MM.1S (cell line): ENCODE data around the gene MYBPC1.

Experiments used
- DNase-seq: peaks from one replicate; pipeline ENCODE4 v3.0.0-alpha.2; 2015
- H2AFZ ChIP-seq: fragments of 300-600 bp; sonication (generic); 2 replicates; pipeline ENCODE4 v1.6.0; 2016; ENCODE audit warnings: antibody characterized with exemption, low read length
- H3F3A ChIP-seq: fragments of 300-600 bp; sonication (generic); 2 replicates; pipeline ENCODE4 v1.6.1; 2016; ENCODE audit warnings: mild to moderate bottlenecking, antibody characterized with exemption, low read length, moderate library complexity, mixed read lengths; ENCODE audit not compliant: insufficient read depth
- H3K27ac ChIP-seq: fragments of 300-600 bp; sonication (generic); 2 replicates; pipeline ENCODE4 v1.5.1; 2016; ENCODE audit warnings: mild to moderate bottlenecking, low read length
- H3K27me3 ChIP-seq: fragments of 300-600 bp; sonication (generic); replicated peaks from 2 replicates; pipeline ENCODE4 v1.6.0; 2016; ENCODE audit warnings: low read length; ENCODE audit not compliant: insufficient read depth
- H3K36me3 ChIP-seq: fragments of 300-600 bp; sonication (generic); replicated peaks from 2 replicates; pipeline ENCODE4 v1.6.1; 2016; ENCODE audit warnings: mild to moderate bottlenecking, low read length, mixed read lengths; ENCODE audit not compliant: insufficient read depth
- H3K4me1 ChIP-seq: fragments of 300-600 bp; sonication (generic); 2 replicates; pipeline ENCODE4 v1.6.1; 2016; ENCODE audit warnings: low read length, mixed read lengths
- H3K4me2 ChIP-seq: fragments of 300-600 bp; sonication (generic); 2 replicates; pipeline ENCODE4 v1.6.0; 2016; ENCODE audit warnings: low read depth, low read length
- H3K4me3 ChIP-seq: fragments of 300-600 bp; sonication (generic); 2 replicates; pipeline ENCODE4 v1.5.1; 2016; ENCODE audit warnings: low read length, mixed read lengths
- H3K79me2 ChIP-seq: fragments of 300-600 bp; sonication (generic); 2 replicates; pipeline ENCODE4 v1.6.1; 2016; ENCODE audit warnings: mixed run types, low read length, mixed read lengths
- H3K9ac ChIP-seq: fragments of 300-600 bp; sonication (generic); 2 replicates; pipeline ENCODE4 v1.6.1; 2016; ENCODE audit warnings: low read length, mixed read lengths
- H3K9me2 ChIP-seq: fragments of 300-600 bp; sonication (generic); replicated peaks from 2 replicates; pipeline ENCODE4 v1.6.1; 2016; ENCODE audit warnings: mild to moderate bottlenecking, low read length, mixed read lengths; ENCODE audit not compliant: insufficient read depth
- H3K9me3 ChIP-seq: fragments of 300-600 bp; sonication (generic); replicated peaks from 2 replicates; pipeline ENCODE4 v1.6.1; 2016; ENCODE audit warnings: mild to moderate bottlenecking, low read length, mixed read lengths; ENCODE audit not compliant: insufficient read depth
- H4K20me1 ChIP-seq: fragments of 300-600 bp; sonication (generic); 2 replicates; pipeline ENCODE4 v1.6.1; 2016; ENCODE audit warnings: mild to moderate bottlenecking, low read length, moderate library complexity, mixed read lengths; ENCODE audit not compliant: insufficient read depth
- CTCF ChIP-seq: fragments of 300-600 bp; sonication (generic); IDR thresholded peaks from 2 replicates; pipeline ENCODE4 v1.5.1; 2016; ENCODE audit warnings: antibody characterized with exemption, low read length, mixed read lengths
- EZH2 ChIP-seq: fragments of 300-600 bp; sonication (generic); optimal IDR thresholded peaks from 2 replicates; pipeline ENCODE3; 2017; ENCODE audit warnings: low read depth, mild to moderate bottlenecking, antibody characterized with exemption, low read length, mixed read lengths
- EZH2phosphoT487 ChIP-seq: fragments of 300-600 bp; sonication (generic); IDR thresholded peaks from 2 replicates; pipeline ENCODE4 v1.6.1; 2018; ENCODE audit warnings: antibody characterized with exemption, low read length

MYBPC1 gene

GRCh38 chr12:101690544-101691098 is 95.8 kb downstream of the MYBPC1 start:
- H3K36me3 ChIP-seq, result no peaks in the 10 kb centered on the region
- DNase-seq, result no peak
- no peak overlapping the region for H3K4me2 ChIP-seq
- H3K27me3 ChIP-seq, result no peaks in the 10 kb centered on the region
- TF ChIP-seq EZH2phosphoT487 (no peak), CTCF (no peak), EZH2 (no peak)
- no peaks in the 10 kb centered on the region for H3K79me2 ChIP-seq
- no peaks in the 10 kb centered on the region for H3K4me1 ChIP-seq
- H3K27ac ChIP-seq, result no peak overlapping the region
- no peak overlapping the region for H3K9ac ChIP-seq
- H4K20me1 ChIP-seq, result no peaks in the 10 kb centered on the region
- H2AFZ ChIP-seq, result no peak overlapping the region
- H3K4me3 ChIP-seq, result no peak overlapping the region
- H3K9me2 ChIP-seq, result no peaks in the 10 kb centered on the region
- H3K9me3 ChIP-seq, result no peaks in the 10 kb centered on the region
- H3F3A ChIP-seq, result no peaks in the 10 kb centered on the region

GRCh38 chr12:101691503-101692096 is 96.8 kb downstream of the MYBPC1 start:
- no peak overlapping the region for H3K4me3 ChIP-seq
- no peak overlapping the region for H2AFZ ChIP-seq
- no peak overlapping the region for H3K4me2 ChIP-seq
- H3F3A ChIP-seq, result peaks cover 3% of the 10 kb centered on the region
- H3K27me3 ChIP-seq, result no peaks in the 10 kb centered on the region
- no peaks in the 10 kb centered on the region for H3K79me2 ChIP-seq
- no peak for DNase-seq
- H3K4me1 ChIP-seq, result peaks cover 5% of the 10 kb centered on the region
- no peaks in the 10 kb centered on the region for H3K9me3 ChIP-seq
- H3K9me2 ChIP-seq, result no peaks in the 10 kb centered on the region
- H3K9ac ChIP-seq, result no peak overlapping the region
- no peak overlapping the region for H3K27ac ChIP-seq
- no peaks in the 10 kb centered on the region for H4K20me1 ChIP-seq
- H3K36me3 ChIP-seq, result no peaks in the 10 kb centered on the region
- TF ChIP-seq CTCF (no peak), EZH2phosphoT487 (no peak), EZH2 (no peak)

GRCh38 chr12:101694297-101694848 is 99.6 kb downstream of the MYBPC1 start:
- Histone ChIP-seq H3F3A (peaks cover 12% of the 10 kb centered on the region), H3K9me3 (no peaks in the 10 kb centered on the region), H3K27ac (no peak overlapping the region), H3K4me3 (no peak overlapping the region), H4K20me1 (no peaks in the 10 kb centered on the region), H3K4me2 (no peak overlapping the region), H3K36me3 (no peaks in the 10 kb centered on the region), H2AFZ (no peak overlapping the region), H3K79me2 (peaks cover 15% of the 10 kb centered on the region), H3K4me1 (peaks cover 8% of the 10 kb centered on the region), H3K27me3 (no peaks in the 10 kb centered on the region), H3K9ac (no peak overlapping the region), H3K9me2 (no peaks in the 10 kb centered on the region)
- no peak for TF ChIP-seq EZH2phosphoT487
- no peak for TF ChIP-seq CTCF
- TF ChIP-seq EZH2, result no peak
- no peak for DNase-seq
